Neural progenitor cell (in vitro differentiated cells): Measurements from ENCODE around the gene STK17B.

ENCODE experiments used
- EZH2 ChIP-seq: fragments of 200-600 bp; sonication (generic); IDR thresholded peaks from 2 replicates; pipeline ENCODE4 v1.6.1; 2017; ENCODE audit warnings: antibody characterized with exemption, mild to moderate bottlenecking, moderate library complexity
- TF ChIP-seq, protein P1 (sequence below): fragments of 200-600 bp; sonication (generic); IDR thresholded peaks from 2 replicates; pipeline ENCODE4 v1.5.1; 2017; ENCODE audit warnings: antibody characterized with exemption, mild to moderate bottlenecking

DNA sequence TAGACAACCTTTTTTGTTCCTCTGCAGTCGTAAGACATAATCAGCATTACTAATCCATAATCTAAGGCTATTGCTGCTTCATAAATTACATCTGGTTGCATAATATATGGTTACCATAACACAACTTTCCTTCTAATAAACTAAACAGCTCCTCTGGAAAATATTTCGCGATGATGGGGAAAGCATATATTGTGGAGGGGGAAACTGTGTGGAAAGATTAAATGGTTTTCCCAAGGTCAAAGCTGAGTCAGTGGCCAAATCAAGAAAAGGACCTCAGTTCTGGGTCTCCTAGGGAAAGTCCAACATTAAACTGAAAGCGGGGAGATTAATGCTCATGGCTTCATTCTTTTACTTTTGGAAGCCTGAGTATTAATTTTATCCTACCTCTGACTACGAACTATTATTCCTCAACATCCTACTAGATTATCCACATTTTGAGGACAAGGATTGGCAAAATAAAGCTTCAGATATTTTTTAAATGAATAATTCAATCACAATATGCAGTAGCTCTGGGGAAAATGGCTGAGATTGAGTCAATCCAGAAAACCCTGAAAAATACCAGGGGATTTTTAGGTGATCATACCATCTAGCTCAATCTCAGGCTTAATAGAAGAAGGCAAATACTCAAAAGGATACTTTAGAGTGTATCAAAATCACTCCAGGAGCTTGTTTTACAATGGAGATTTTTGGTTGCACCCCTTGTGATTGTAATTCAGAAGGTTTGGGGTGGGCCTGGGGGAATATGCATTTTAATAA is 33.8 kb upstream of the STK17B start:
- TF ChIP-seq EZH2, result no peak
- TF ChIP-seq, protein P1, sequence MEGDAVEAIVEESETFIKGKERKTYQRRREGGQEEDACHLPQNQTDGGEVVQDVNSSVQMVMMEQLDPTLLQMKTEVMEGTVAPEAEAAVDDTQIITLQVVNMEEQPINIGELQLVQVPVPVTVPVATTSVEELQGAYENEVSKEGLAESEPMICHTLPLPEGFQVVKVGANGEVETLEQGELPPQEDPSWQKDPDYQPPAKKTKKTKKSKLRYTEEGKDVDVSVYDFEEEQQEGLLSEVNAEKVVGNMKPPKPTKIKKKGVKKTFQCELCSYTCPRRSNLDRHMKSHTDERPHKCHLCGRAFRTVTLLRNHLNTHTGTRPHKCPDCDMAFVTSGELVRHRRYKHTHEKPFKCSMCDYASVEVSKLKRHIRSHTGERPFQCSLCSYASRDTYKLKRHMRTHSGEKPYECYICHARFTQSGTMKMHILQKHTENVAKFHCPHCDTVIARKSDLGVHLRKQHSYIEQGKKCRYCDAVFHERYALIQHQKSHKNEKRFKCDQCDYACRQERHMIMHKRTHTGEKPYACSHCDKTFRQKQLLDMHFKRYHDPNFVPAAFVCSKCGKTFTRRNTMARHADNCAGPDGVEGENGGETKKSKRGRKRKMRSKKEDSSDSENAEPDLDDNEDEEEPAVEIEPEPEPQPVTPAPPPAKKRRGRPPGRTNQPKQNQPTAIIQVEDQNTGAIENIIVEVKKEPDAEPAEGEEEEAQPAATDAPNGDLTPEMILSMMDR, result no peak
